Activated B cell treated with CpG ODN at 0.5 μM for 24 hours (primary cell): ENCODE results near the gene KCNK6. TPM values are rescaled to one million over a fixed set of nuclear protein-coding genes. Genes with fewer than 3 reads are reported as not detected.
"Not testable (repeated sequence)": the region's sequence is repeated elsewhere in the genome, so short reads cannot be mapped to it uniquely, and the experiment has no call there.

Source experiments
- ATAC-seq: fragments of 200-7000 bp; cut with Tn5 transposase; one replicate; pipeline ENCODE4 v1.10.0; 2021; ENCODE audit warnings: low read depth, mild to moderate bottlenecking, moderate library complexity
- CTCF ChIA-PET: fragments of 350-600 bp; sonication (Branson Sonifier 250); formaldehyde crosslinking; loops from one replicate; lab custom pipeline; 2021; ENCODE audit warnings: antibody characterized with exemption; lab: Charles Lee
- POLR2A ChIA-PET: fragments of 350-600 bp; sonication (Branson Sonifier 250); formaldehyde crosslinking; loops from one replicate; lab custom pipeline; 2021; ENCODE audit warnings: antibody characterized with exemption; lab: Charles Lee
- DNase-seq: peaks from one replicate; pipeline ENCODE4 v3.0.0; 2022
- H3K27ac Mint-ChIP-seq: one replicate; pipeline ENCODE4 v1.8.0; 2020; ENCODE audit warnings: mixed read lengths
- H3K27me3 Mint-ChIP-seq: one replicate; pipeline ENCODE4 v1.8.0; 2021; ENCODE audit warnings: mixed read lengths
- H3K36me3 Mint-ChIP-seq: one replicate; pipeline ENCODE4 v1.8.0; 2021; ENCODE audit warnings: low read depth, mixed read lengths
- H3K4me1 Mint-ChIP-seq: one replicate; pipeline ENCODE4 v1.8.0; 2021; ENCODE audit warnings: mixed read lengths
- H3K4me3 Mint-ChIP-seq: one replicate; pipeline ENCODE4 v1.8.0; 2020; ENCODE audit warnings: mild to moderate bottlenecking, mixed read lengths
- H3K9me3 Mint-ChIP-seq: one replicate; pipeline ENCODE4 v1.8.0; 2020; ENCODE audit warnings: mixed read lengths
- CTCF ChIP-seq: fragments of 200-600 bp; IDR thresholded peaks from one replicate; pipeline ENCODE4 v1.8.0; 2022; ENCODE audit warnings: antibody characterized with exemption, mild to moderate bottlenecking
- intact Hi-C: fragments of 100-400 bp; cut with micrococcal nuclease; formaldehyde crosslinking; loops from one replicate; pipeline ENCODE4 v1.15.1; 2024
- total RNA-seq: library from RNA; stranded (reverse); gene quantifications from 2 replicates; pipeline ENCODE4 v1.2.3, GENCODE V29; 2022

The KCNK6 gene
- total RNA-seq, 1 donor from 2014 or later: 4.7 TPM

- DNase-seq (peak; percentile 58), ATAC-seq (peak; percentile 65)
- Mint-ChIP-seq H3K9me3 (no peaks in the 10 kb centered on the region), H3K36me3 (no peaks in the 10 kb centered on the region), H3K27ac (no peak overlapping the region), H3K27me3 (peaks cover 7% of the 10 kb centered on the region), H3K4me1 (peaks cover 19% of the 10 kb centered on the region), H3K4me3 (peak overlapping the region; percentile 85)
- intact Hi-C loops: no loop called here
- POLR2A ChIA-PET: interaction anchor here (0.7 to 3.5 kb wide), 7 partner anchors 12 to 1049 kb away, joined by 3 to 21 read pairs (median 6); partner anchors contain the start of genes CATSPERG and PSMD8
- no peak for TF ChIP-seq CTCF
- CTCF ChIA-PET: no interaction called here
Observed at GRCh38 chr19:38362076-38362945, 42.7 kb downstream of the KCNK6 start.

- H3K9me3 Mint-ChIP-seq, DNase-seq, H3K27ac Mint-ChIP-seq, ATAC-seq, CTCF ChIA-PET, H3K36me3 Mint-ChIP-seq, H3K27me3 Mint-ChIP-seq, intact Hi-C loops: not testable (repeated sequence)
- POLR2A ChIA-PET: interaction anchor here (0.7 to 3.5 kb wide), 2 partner anchors 12 to 1048 kb away, joined by 6 to 21 read pairs; partner anchors contain the start of gene PSMD8
- peak overlapping the region; percentile 58 for H3K4me3 Mint-ChIP-seq
- peaks cover 19% of the 10 kb centered on the region for H3K4me1 Mint-ChIP-seq
Observed at GRCh38 chr19:38362946-38363688, 43.5 kb downstream of the KCNK6 start.

- ChIA-PET POLR2A (no interaction called here), CTCF (no interaction called here)
- Mint-ChIP-seq H3K4me3 (no peak overlapping the region), H3K27ac (no peak overlapping the region), H3K27me3 (peaks cover 2% of the 10 kb centered on the region), H3K9me3 (no peaks in the 10 kb centered on the region), H3K36me3 (no peaks in the 10 kb centered on the region), H3K4me1 (peaks cover 8% of the 10 kb centered on the region)
- no peak for TF ChIP-seq CTCF
- DNase-seq: no peak
- ATAC-seq: no peak
- intact Hi-C loops: no loop called here
Observed at GRCh38 chr19:38367041-38367440, 47.4 kb downstream of the KCNK6 start.

GRCh38 chr19:38369584-38369983 is 49.9 kb downstream of the KCNK6 start:
- ATAC-seq: no peak
- peaks cover 4% of the 10 kb centered on the region for H3K4me1 Mint-ChIP-seq
- H3K36me3 Mint-ChIP-seq: peaks cover under 1% of the 10 kb centered on the region
- CTCF ChIA-PET: no interaction called here
- H3K9me3 Mint-ChIP-seq: no peaks in the 10 kb centered on the region
- intact Hi-C loops: no loop called here
- no peak overlapping the region for H3K4me3 Mint-ChIP-seq
- no peak overlapping the region for H3K27ac Mint-ChIP-seq
- POLR2A ChIA-PET: no interaction called here
- peaks cover 2% of the 10 kb centered on the region for H3K27me3 Mint-ChIP-seq
- no peak for DNase-seq
- TF ChIP-seq CTCF: no peak

GRCh38 chr19:38370299-38370698 is 50.7 kb downstream of the KCNK6 start:
- H3K4me3 Mint-ChIP-seq: no peak overlapping the region
- DNase-seq: no peak
- H3K4me1 Mint-ChIP-seq: peaks cover 11% of the 10 kb centered on the region
- CTCF ChIA-PET: no interaction called here
- no peak for TF ChIP-seq CTCF
- peaks cover 2% of the 10 kb centered on the region for H3K27me3 Mint-ChIP-seq
- intact Hi-C loops: no loop called here
- no peaks in the 10 kb centered on the region for H3K9me3 Mint-ChIP-seq
- peaks cover 8% of the 10 kb centered on the region for H3K36me3 Mint-ChIP-seq
- H3K27ac Mint-ChIP-seq: no peak overlapping the region
- ATAC-seq: no peak
- POLR2A ChIA-PET: no interaction called here
